ENCODE results near the gene SARM1. TPM values are rescaled to one million over a fixed set of nuclear protein-coding genes. Genes with fewer than 3 reads are reported as not detected.

SARM1 gene
- total RNA-seq, 1 experiment from 2014 or later, result 32.8 TPM

DNA sequence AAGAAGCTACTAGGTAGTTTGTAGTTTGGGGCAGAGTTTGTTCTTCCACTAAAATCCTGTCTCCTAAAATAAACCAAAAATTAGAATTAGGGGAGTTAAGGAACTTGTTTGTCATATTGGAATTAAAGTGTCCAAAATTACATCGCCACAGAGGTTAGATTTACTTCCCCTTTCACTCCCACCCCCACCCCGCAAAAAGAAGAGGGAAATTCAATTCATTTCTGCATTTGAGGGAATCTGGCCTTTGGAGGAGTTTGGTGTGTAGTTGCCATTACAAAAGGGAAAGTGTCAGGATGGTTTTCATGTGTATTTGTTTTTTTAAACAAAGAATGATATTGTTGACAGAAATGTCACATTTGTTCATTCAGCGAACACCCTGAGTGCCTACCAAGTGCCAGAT lies 46.7 kb upstream of the SARM1 start:
- TF ChIP-seq, protein P1, sequence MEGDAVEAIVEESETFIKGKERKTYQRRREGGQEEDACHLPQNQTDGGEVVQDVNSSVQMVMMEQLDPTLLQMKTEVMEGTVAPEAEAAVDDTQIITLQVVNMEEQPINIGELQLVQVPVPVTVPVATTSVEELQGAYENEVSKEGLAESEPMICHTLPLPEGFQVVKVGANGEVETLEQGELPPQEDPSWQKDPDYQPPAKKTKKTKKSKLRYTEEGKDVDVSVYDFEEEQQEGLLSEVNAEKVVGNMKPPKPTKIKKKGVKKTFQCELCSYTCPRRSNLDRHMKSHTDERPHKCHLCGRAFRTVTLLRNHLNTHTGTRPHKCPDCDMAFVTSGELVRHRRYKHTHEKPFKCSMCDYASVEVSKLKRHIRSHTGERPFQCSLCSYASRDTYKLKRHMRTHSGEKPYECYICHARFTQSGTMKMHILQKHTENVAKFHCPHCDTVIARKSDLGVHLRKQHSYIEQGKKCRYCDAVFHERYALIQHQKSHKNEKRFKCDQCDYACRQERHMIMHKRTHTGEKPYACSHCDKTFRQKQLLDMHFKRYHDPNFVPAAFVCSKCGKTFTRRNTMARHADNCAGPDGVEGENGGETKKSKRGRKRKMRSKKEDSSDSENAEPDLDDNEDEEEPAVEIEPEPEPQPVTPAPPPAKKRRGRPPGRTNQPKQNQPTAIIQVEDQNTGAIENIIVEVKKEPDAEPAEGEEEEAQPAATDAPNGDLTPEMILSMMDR (IDR thresholded peaks at IDR 0.05; ENCODE audit: insufficient read depth in 1 of 2, low read depth in 1 of 2, low read length in 1 of 2, severe bottlenecking in 1 of 2, unreplicated experiment in 1 of 2), result no peak
- Histone ChIP-seq H3K36me3 (ENCODE audit: control insufficient read depth, insufficient read depth, low read length) (peaks cover 17% of the 10 kb centered on the region), H3K4me3 (ENCODE audit: low read depth, low read length) (no peak overlapping the region), H3K27me3 (replicated peaks; ENCODE audit: control insufficient read depth, insufficient read depth, low read length) (no peaks in the 10 kb centered on the region), H3K9me3 (no peaks in the 10 kb centered on the region), H3K4me1 (peaks cover 65% of the 10 kb centered on the region)
- POLR2A ChIA-PET, result interaction anchor here (2.8 kb wide), 1 partner anchor 11 kb away, joined by 17 read pairs; the partner anchor contains the start of genes IFT20 and TNFAIP1
- Mint-ChIP-seq H3K9me3 (ENCODE audit: unreplicated experiment) (no peaks in the 10 kb centered on the region), H3K27ac (ENCODE audit: unreplicated experiment) (peak overlapping the region; percentile 48), H3K27me3 (ENCODE audit: insufficient read depth, unreplicated experiment) (no peaks in the 10 kb centered on the region), H3K4me3 (ENCODE audit: unreplicated experiment) (no peak overlapping the region), H3K36me3 (ENCODE audit: insufficient read depth, unreplicated experiment) (peaks cover 70% of the 10 kb centered on the region), H3K4me1 (ENCODE audit: low read depth, unreplicated experiment) (peaks cover 73% of the 10 kb centered on the region)
- DNase-seq, result no peak
- CTCF ChIA-PET, result interaction anchor here (1.4 kb wide), 1 partner anchor 73 kb away, joined by 3 read pairs; no protein-coding TSS in a partner anchor
- intact Hi-C loops (cut with micrococcal nuclease; ENCODE audit: unreplicated experiment), result loop anchor here (10.0 kb wide), 1 partner anchor 230 kb away; no protein-coding TSS in a partner anchor
- no TSS peak for BruUV-seq (replicated peaks)

DNA sequence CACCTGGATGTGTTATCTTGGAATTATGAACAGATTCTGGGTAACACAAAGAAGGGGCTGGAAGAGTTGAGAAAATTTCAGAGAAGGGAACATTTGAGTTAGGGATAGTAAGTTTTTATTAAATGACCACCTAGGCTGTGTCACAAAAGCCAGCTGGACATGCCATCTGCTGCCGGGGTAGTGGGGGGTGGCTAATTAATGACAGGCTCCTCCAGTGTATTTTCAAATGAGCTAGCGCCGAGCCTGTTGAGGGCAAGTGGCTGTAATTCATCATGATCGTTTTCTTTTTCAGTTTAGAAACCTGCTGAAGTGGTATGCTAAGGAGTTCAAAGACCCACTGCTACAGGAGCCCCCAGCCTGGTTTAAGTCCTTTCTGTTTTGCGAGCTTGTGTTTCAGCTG lies 46.3 kb upstream of the SARM1 start:
- Histone ChIP-seq H3K36me3 (ENCODE audit: control insufficient read depth, insufficient read depth, low read length) (peaks cover 17% of the 10 kb centered on the region), H3K4me3 (ENCODE audit: low read depth, low read length) (no peak overlapping the region), H3K27me3 (replicated peaks; ENCODE audit: control insufficient read depth, insufficient read depth, low read length) (no peaks in the 10 kb centered on the region), H3K9me3 (no peaks in the 10 kb centered on the region), H3K4me1 (peaks cover 62% of the 10 kb centered on the region)
- Mint-ChIP-seq H3K4me3 (ENCODE audit: unreplicated experiment) (no peak overlapping the region), H3K4me1 (ENCODE audit: low read depth, unreplicated experiment) (peaks cover 69% of the 10 kb centered on the region), H3K9me3 (ENCODE audit: unreplicated experiment) (no peaks in the 10 kb centered on the region), H3K27ac (ENCODE audit: unreplicated experiment) (peak overlapping the region; percentile 48), H3K36me3 (ENCODE audit: insufficient read depth, unreplicated experiment) (peaks cover 70% of the 10 kb centered on the region), H3K27me3 (ENCODE audit: insufficient read depth, unreplicated experiment) (no peaks in the 10 kb centered on the region)
- TF ChIP-seq, protein P1 (IDR thresholded peaks at IDR 0.05; ENCODE audit: insufficient read depth in 1 of 2, low read depth in 1 of 2, low read length in 1 of 2, severe bottlenecking in 1 of 2, unreplicated experiment in 1 of 2), result no peak
- ChIA-PET POLR2A (interaction anchor here (2.8 kb wide), 1 partner anchor 11 kb away, joined by 17 read pairs; the partner anchor contains the start of genes IFT20 and TNFAIP1), CTCF (interaction anchor here (1.3 kb wide), 1 partner anchor 10 kb away, joined by 5 read pairs; the partner anchor contains the start of genes IFT20 and TNFAIP1)
- DNase-seq, result no peak
- no TSS peak for BruUV-seq (replicated peaks)
- intact Hi-C loops (cut with micrococcal nuclease; ENCODE audit: unreplicated experiment), result loop anchor here (10.0 kb wide), 1 partner anchor 230 kb away; no protein-coding TSS in a partner anchor

DNA sequence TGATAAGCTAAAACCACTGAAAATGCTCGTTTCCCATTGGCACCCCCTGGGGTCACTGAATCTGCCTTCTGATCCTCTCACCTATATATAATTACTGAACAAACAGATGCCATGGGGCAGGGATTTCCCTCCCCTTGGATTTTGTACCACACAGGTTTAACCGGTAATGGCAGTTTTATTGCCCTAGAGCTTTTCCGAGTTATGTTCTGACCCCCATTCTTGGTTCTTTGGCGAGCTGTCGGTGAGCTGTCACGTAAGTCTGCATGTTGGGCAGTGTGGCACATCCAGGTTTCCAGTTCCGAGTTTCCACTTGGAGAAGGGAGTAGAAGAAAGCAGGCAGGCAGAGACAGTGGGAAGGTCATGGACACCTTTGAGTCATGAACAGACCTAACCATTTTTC lies 45.4 kb upstream of the SARM1 start:
- peak in 1 of 2 experiments; percentile 55 for DNase-seq
- CTCF ChIA-PET, result interaction anchor here (1.3 kb wide), 1 partner anchor 9 kb away, joined by 5 read pairs; the partner anchor contains the start of genes IFT20 and TNFAIP1
- Mint-ChIP-seq H3K9me3 (ENCODE audit: unreplicated experiment) (no peaks in the 10 kb centered on the region), H3K27ac (ENCODE audit: unreplicated experiment) (peak overlapping the region; percentile 48), H3K36me3 (ENCODE audit: insufficient read depth, unreplicated experiment) (peaks cover 78% of the 10 kb centered on the region), H3K27me3 (ENCODE audit: insufficient read depth, unreplicated experiment) (no peaks in the 10 kb centered on the region), H3K4me3 (ENCODE audit: unreplicated experiment) (no peak overlapping the region), H3K4me1 (ENCODE audit: low read depth, unreplicated experiment) (peaks cover 60% of the 10 kb centered on the region)
- intact Hi-C loops (cut with micrococcal nuclease; ENCODE audit: unreplicated experiment), result loop anchor here (10.0 kb wide), 1 partner anchor 231 kb away; no protein-coding TSS in a partner anchor
- no peaks in the 10 kb centered on the region for H3K9me3 ChIP-seq
- POLR2A ChIA-PET, result interaction anchor here (0.9 to 2.8 kb wide), 2 partner anchors 10 to 31 kb away, joined by 3 to 17 read pairs; partner anchors contain the start of genes IFT20, POLDIP2 and TNFAIP1
- no peaks in the 10 kb centered on the region for H3K27me3 ChIP-seq (replicated peaks; ENCODE audit: control insufficient read depth, insufficient read depth, low read length)
- TF ChIP-seq, protein P1 (IDR thresholded peaks at IDR 0.05; ENCODE audit: insufficient read depth in 1 of 2, low read depth in 1 of 2, low read length in 1 of 2, severe bottlenecking in 1 of 2, unreplicated experiment in 1 of 2), result no peak
- BruUV-seq (replicated peaks), result no TSS peak
- H3K36me3 ChIP-seq (ENCODE audit: control insufficient read depth, insufficient read depth, low read length), result peaks cover 15% of the 10 kb centered on the region
- H3K4me3 ChIP-seq (ENCODE audit: low read depth, low read length), result no peak overlapping the region
- H3K4me1 ChIP-seq, result peaks cover 53% of the 10 kb centered on the region
